ENCODE measurements around the gene NPAS3.
A peak's percentile ranks its signal among the peaks of the same experiment; 100 is the strongest.

The NPAS3 gene

DNA sequence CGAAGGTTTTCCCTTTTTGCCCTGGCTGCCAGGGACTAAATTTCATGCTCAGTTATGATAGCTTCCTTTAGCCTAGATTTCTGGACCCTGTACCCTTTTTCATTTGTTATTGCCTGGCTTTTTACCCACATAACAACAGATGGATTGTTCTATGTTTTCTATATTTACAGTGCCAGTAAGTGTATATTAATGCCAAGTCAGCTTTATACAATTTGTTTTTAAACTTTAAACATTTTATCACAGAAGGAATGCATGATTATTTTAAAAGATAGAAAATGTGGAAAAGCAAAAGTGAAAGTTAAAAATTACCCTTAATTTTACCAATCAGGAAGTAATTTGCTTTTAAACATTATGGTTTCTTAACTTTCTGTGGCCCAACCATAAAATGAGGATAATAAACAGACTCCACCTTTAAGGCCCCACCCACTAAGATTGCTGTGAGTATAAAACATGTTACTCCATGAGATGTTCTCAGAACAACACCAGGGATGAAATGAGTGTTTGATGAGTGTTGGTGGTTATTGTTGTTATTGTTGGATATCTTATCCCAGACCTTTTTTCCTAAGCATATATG, 515.4 kb downstream of the NPAS3 start:
- no peak for DNase-seq

DNA sequence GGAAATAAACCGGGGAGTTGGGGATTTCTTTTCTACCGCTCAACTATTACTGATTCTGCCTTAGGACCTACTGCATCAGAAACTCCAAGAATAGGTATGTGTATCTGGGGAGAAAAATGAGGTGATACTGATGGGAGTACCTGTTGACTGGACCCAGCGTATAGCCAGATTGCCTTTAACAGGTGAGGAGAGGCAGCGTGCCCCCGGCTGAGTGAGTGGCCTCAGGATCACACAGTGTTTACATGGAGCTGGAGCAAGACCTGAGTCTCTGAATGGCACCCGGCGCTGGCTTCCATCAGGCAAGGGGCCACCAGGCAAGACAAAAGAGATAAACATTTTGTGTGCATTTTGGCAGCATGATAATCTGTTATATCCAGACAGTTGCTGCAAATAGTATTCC, 516.0 kb downstream of the NPAS3 start:
- no peak for DNase-seq

DNA sequence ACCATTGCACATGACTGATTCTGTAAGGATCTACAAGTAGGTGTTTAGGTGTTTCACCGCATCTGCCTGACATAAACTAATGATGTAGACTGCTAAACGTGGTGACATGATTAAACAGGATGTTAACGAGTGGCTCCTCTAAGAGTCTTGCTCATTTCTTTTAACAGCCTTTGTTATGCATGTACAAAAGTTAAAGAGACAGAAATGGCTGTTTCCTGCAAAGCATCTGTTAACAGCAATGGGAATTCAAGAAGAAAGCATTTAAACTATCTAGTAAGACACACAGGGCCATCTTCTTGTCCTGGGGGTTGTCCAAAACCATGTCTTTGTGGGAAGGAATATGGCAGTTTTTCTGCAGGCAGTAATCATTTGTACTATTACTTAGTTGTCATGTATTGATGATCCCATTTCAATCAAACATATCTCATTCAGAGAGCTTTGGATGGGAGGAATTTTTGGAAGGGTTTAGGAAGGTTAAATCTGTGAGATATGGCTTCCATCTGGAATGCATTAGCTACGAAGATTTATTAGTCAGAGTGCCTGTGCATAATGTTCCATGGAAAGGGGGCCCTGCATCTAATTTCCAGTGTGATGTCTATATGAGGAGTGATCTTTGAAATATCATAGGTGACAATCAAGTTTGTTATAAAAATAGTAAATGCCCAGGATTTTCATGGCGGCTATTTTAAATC, 517.1 kb downstream of the NPAS3 start:
- no peak for DNase-seq

DNA sequence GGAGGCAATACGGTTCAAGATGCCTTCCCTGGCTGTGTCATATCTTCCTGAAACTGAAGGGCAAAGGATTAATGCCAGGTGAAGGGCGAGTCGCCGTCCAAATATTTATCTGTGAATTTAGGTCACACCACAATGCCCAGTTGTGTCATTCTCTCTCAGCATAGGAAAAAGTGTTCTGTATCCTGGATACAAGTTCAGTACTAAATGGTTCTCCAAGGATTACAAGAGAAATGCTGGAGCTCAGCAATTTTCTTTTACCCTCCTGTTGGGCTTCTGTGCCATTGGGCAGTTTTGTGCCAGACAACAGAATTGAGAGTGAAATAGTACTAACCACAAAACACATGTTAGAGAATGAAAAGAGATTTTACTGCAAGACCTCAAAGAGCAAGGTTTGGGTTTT, 518.3 kb downstream of the NPAS3 start:
- DNase-seq: no peak

DNA sequence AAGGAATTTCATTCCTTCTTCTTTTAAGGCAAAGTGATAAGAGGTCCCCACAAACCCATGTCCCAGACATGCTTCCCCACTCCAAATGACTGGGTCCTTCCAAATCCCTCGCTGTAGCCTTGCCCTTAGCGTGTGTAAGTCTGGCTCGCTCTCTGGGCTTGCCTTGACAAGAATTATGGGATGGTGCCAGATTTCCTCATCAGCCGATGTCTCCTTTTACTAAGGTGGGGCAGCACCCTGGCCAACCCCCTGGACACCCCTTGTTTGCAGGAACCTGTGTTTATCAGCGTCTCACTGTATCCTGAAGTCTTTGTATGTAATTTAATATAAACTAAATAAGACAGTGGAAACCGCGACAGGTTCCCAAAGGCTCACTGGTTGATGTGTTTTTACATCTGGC, 518.9 kb downstream of the NPAS3 start:
- no peak for DNase-seq

DNA sequence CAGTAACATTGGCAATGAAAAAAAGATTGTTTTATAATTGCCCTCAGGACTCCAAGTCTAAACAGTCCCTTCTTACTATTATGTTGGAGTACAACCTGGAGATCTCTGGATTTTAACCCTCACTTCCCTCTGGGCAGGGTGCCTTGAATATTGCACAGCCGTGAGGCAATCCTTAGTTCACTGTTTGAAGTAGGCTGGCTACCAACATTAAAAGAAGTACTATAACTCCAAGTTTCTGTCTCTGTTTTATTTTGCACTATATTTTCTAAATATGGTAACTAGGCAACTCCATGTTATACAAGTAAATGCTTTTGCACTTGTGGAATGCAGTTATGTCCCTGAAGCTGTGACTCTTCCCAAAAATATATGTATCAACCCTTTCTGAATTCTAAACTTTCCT, 521.5 kb downstream of the NPAS3 start:
- DNase-seq: no peak

DNA sequence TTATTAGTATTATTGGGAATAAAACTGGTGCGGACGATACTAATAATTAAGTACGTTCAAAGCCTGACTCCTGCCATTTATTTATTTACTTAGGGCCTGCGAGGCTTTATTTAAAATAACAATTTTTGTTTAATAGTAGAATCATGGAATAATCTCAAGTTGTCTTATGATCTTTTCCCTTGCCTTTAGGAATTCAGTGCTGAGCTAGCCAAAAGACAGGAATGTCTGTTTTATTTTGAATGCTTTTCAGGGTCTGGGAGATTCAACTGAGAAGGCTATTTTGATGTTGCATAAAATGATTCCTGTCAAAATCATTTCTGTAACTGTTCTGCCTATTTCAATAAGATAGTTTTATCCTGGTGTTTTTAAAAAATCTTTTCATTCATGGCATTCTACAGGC, 522.4 kb downstream of the NPAS3 start:
- DNase-seq: no peak

DNA sequence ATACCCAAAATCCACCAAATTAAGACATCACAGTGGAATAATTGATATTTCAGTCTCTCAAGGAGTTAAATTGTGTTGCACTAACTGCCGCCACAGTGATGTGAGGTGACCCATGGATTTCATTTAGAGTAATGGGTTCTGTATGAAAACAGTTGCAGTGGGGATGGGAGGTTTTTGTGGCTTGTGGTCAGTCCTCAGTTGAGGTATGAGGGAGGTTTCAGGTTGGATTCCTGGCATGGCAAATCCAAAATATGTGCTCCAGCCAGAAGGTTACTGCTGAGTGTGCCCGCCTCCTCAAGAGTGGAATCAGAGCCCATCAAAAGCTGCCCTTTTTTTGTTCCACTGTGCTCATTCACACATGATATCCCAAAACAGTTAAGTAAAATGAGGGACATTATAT, 525.1 kb downstream of the NPAS3 start:
- DNase-seq: no peak

DNA sequence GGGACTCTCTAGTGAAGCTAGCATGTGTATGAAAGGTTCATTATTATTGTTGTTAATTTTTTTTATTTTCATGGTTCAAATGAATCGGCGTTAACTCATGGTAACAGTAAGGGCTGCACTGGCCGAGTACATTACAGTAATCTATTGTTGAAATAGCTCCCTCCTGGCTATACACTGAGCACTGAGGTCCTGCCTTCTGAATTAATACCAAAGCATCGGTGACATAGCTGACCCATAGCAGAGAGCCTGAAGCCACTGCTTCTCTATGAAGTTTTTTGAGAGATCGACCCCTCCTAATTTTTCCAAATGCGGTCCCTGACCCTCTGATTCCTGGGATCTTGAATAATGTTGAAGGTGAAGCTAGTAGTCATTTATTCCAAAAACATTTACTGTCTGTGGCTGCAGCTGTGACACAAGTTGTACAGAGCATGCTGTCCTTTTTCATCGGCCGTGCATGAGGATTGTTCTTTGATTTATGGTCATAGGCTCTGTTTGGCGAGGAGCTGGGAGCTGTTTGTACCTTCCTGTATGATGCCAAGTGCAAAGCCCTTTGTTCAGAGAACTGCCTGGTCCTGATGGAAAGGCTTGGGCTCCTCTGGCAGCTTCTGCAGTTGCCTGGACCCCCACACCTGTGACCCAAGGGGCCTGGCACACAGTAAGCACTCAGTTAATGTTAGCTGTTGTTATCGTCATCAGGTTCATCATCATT, 525.7 kb downstream of the NPAS3 start:
- no peak for DNase-seq

DNA sequence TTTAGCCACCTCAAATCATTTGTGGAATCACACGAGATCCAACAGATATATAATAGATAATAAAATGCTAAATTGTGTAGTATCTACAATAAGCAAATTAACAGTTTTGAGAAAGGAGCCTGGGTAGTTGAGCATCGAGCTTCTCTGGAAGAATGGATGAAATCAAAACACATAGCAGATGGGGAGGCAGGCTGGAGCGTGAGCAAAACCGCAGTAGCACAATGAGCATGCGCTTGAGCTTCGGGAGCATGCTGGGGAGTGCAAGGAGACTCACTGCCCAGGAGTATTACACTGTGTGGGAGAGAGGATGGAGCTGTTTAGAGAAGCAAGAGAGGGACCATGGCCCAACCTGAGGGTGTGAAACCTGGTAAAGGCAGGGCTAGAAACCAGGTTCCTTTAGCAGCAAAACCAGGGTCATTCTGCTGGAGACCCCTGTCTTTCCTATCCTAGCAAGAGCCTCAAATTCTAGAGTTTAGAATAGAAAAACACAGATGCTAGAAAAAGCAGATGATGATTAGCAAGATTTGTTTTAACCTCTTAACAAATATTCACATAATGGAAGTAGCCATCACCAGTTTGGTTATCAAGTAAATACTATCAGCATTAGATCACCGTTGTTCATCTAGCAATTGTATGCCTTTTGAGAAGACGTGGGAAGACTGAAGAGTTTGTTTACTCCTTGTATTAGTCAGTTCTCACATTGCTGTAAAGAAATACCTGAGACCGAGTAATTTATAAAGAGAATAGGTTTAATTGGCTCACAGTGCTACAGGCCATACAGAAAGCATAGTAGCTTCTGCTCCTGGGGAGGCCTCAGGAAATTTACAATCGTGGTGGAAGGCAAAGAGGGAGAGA, 527.4 kb downstream of the NPAS3 start:
- no peak for DNase-seq

DNA sequence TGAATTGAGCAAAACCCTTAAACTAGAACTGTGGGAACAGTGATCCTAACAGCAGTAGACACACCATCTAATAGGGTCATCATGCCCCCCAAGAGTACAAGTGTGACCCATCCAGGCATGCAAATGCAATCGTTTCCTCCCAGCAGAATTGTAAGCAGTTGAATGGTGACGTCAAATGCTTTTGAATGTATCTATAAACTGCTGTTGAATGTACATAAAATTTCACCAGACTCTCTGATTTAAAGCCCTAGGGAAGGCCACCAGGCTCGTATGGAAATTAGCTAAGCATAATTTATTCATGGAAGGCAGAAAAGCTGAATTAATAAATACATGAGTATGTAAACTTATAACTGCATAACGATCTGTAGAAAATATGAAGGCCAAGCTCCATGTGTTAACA, 529.3 kb downstream of the NPAS3 start:
- no peak for DNase-seq

DNA sequence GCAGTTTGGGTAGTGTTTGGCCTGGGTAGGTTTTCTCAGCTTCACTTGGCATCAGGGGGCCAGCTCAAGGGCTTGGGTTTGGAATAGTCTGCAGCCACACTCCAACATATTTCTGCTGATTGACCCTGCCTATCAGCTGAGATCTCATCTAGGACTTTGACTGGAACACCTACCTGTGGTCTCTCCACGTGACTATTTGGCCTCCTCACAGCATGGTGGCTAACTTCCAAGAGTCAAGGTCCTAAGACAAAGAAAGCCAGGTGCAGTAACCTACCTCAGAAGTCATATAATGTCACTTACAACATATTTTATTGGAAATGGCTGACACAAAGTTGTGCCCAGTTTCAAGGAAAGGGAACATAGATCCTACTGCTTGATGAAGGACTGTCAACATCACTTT, 531.2 kb downstream of the NPAS3 start:
- no peak for DNase-seq

DNA sequence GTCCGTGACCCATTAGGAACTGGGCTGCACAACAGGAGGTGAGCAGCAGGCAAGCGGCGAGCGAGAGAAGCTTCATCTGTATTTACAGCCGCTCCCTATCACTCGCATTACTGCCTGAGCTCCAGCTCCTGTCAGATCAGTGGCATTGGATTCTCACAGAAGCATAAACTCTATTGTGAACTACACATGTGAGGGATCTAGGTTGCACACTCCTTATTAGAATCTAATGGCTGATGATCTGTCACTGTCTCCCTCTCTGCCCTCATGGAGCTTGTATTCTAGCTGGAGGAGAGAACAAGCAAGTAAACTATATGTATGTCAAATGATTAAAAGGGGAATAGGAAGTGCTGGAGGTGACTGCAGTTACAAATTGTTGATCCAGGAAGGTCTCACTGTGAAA, 533.1 kb downstream of the NPAS3 start:
- DNase-seq: no peak

DNA sequence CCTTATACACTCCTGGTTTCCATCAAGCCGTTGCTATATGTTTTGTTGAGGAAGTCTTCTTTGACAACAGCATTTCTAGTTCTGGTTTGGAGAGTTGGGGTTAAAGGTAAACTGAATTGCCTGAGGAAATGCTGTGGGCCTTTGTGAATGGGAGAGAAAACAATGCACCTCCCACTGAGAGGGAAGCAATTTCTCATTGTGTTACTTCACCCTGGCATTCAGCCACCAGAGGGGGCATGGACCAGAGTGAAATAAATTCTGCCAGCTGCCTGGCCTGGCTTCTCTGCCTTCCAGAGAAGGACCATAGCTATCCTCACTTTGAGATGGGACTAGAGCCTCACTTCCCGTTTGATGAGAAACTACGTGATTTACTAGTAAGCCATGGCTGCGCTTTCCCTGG, 536.9 kb downstream of the NPAS3 start:
- DNase-seq: peak; percentile 1

DNA sequence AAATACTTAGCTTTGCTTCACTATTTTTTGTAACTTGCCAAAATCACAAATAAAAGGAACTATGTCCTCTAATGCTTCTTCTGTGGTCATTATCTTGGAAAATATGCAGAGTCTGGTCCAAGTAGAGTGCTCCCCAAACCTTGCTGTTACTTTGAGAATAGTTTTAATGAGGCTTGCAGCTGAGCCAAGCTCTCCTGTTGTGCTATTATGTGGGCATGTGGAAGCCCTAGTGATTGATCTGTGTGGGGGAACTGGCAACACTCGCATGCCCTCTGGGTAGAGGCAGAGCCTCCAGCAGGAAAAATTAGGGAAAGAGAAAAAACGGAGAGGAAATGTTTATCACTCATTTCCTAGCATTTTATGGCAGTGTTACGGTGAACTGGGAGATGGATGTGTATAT, 539.1 kb downstream of the NPAS3 start:
- no peak for DNase-seq

DNA sequence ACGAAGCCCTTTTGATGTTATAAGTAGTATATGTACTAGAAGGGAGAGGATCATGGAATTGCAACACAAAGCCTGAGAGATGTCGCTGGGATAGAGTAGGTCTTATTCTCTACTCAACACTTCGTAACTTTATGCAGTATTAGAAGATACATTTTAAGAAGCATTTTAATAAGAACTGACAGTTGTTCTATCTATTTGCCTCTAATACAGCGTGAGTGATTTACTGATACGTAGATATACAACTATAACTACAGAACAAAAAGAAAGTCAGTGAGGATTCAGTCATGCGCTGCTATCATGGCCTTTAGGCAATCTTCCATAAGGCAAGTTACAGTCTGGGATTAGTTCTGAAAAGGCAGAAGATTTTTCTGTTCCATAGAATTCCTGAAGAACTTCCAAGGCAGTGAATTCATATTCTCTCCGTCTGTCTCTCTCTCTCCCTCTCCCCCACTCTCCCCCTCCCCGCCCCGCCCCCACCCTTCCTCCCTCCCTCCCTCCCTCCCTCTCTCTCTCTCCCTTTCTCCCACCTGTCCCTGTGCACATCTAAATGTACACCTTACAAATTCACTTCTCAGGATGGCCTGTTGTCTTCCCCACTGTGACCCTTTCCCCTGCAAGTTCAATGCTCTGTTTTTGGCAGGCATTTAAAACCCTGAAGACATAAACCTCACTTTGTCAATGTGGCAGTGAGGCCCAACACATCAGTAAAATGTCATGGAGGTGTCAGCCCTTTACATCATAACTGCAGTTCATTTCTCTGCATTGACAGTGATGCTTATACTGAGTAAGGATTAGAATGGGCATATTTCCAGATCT, 541.6 kb downstream of the NPAS3 start:
- no peak for DNase-seq

DNA sequence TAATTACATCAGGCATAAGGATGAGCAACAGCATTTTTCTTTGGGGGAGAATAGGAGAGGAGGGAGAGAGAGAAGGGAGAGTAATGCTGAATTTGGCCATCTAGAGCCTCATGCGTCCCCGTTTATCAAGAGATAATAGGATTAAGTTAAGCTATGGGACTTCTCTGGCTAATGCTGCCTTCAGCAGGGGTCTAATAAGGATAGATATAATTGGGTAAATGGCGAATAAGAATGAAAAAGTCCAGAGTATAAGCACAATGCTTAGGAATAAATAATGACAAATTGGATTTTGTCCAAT, 542.2 kb downstream of the NPAS3 start:
- DNase-seq: no peak

DNA sequence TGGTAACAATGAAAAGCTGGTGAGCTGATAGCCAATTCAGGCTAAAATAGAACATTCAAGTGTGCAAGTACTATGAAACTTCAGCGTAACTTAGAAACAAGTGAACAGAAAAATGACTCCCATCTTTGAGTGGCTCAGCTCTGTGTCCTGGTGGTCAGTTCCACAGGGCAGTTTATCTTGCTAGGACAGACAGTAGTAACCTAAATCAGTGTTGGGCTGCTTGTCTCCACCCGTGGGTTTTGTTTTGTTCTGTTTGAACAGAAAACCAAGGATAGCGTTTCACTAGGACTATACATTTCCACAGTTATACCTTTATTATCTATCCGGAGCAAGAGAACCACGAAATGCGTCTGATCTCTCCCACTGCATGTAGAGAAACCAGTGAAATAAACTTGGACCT, 544.4 kb downstream of the NPAS3 start:
- no peak for DNase-seq

DNA sequence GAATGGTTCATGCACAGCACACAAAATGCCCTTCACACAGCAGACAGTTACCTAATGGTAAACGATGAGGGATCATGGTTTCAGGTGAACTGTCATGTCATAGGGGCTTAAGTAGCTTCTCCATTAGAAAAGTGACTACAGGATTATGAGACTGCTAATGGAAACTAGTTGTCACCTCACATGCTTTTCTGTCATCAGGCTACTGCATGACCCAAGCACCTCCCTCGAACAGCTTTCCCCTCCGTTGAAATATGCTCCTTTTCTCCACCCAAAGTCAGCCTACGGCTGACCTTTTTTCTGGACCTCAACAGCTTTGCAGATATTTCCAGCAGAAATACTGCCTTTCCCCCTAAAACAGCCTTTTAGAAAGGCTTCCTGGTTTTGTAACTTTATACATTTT, 544.9 kb downstream of the NPAS3 start:
- DNase-seq: no peak

DNA sequence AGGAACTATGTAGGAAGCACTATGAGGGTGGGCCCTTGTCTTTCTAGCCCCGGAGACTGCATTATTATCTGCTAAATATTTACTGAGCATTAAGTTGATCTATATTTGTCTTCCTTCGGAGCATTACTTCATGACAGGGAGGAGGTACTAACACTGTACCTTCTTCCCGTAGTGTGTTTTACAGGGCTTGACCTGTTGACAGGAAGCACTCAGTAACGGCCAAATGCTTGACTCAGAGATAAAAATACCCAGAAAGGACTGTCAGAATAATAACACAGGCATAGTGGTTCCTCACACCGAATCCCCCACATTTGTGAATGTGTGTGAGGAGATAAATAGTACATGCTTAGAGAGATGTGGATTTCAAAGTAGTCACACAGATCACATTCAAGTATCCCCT, 545.6 kb downstream of the NPAS3 start:
- DNase-seq: no peak

DNA sequence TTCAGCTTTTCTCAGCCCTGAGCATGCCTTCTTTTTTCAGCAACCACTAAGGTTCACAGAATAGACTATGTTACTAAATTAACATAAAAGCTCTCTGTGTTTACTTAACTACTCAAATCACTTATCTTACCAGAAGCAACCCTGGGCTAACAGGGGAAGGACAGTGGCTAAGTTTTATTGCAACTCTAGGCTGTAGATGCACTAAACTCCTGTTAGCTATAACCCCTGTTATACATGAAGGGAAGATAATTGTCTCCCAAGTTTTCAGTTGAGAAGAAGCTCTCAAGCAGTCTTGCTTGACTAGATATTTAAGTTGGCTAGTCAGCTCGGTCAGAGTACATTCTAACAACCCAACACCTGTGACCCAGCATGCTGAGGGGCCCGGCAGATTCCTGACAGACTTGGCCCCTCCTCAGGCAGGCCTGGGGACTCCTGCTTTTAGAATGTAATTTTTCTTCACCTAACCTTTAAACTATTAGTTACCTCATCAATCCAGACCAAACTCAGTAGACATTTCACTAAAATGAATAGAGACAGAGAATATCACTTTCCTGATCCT, 547.7 kb downstream of the NPAS3 start:
- no peak for DNase-seq

DNA sequence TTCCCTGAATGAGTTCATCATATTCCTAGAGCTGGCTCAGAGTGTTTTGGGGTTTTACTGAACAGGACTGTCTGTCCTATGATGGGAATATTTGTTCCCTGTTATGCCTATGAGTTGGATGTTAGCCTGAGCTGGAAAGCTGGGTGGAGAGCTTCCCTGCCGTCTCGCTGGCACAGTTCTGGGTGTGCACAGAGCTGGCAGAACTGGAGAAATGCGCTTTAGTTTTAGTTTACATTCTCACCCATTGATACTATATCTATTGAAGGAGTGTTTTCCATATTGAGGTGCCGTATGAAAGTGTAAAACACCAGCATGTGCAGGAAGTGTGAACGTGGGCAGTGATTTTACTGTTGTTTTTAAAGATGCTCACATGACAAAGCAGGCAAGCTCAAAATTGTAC, 549.9 kb downstream of the NPAS3 start:
- no peak for DNase-seq

DNA sequence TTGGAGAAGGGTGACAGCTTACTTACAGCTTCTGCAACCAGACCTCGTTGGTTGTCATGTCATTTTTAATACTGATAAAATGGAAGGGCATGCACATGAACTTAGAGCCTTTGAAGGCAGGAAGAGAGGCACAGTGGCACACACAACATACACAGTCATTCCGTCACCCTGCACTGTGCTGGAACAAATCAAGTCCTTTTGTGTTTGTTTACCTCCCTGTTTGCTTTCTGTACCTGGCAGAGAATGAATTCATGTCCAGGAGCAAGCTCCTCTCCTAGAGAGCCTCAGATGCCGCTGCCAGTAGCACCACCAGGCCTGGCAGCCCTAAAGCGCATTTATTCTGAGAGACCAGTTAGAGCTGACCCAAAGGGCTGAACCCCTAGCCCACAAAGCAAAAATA, 551.9 kb downstream of the NPAS3 start:
- DNase-seq: no peak
